Measurements from ENCODE around the gene ADM5.

Gene ADM5

GRCh38 chr19:49684983-49685553 lies 4.3 kb upstream of the ADM5 start:
- ChIA-PET POLR2A (no interaction called here), CTCF (interaction anchor here (0.7 to 0.8 kb wide), 3 partner anchors 8 to 45 kb away, joined by 3 read pairs; partner anchors contain the start of gene PRMT1)
- TF ChIP-seq CTCF (IDR thresholded peaks at IDR 0.05; ENCODE audit: insufficient read depth, low read length, missing control alignments), result no peak
- DNase-seq (ENCODE audit: low read depth, low spot score), result no peak
- no peak overlapping the region for H3K4me3 ChIP-seq (ENCODE audit: low read depth, low read length)

- TF ChIP-seq CTCF (IDR thresholded peaks at IDR 0.05; ENCODE audit: insufficient read depth, low read length, missing control alignments), result no peak
- ChIA-PET CTCF (interaction anchor here (0.7 to 5.5 kb wide), 3 partner anchors 8 to 44 kb away, joined by 3 to 39 read pairs (median 4); partner anchors contain the start of gene PRMT1), POLR2A (interaction anchor here (0.6 kb wide), 1 partner anchor 9 kb away, joined by 3 read pairs; no protein-coding TSS in a partner anchor)
- DNase-seq (ENCODE audit: low read depth, low spot score), result no peak
- no peak overlapping the region for H3K4me3 ChIP-seq (ENCODE audit: low read depth, low read length)
Observed at GRCh38 chr19:49685845-49686332, 3.5 kb upstream of the ADM5 start.

GRCh38 chr19:49686503-49687088 lies 2.8 kb upstream of the ADM5 start:
- POLR2A ChIA-PET, result no interaction called here

GRCh38 chr19:49687150-49687549 lies 2.2 kb upstream of the ADM5 start:
- H3K4me3 ChIP-seq (ENCODE audit: low read depth, low read length), result no peak overlapping the region
- ChIA-PET POLR2A (no interaction called here), CTCF (interaction anchor here (5.5 kb wide), 1 partner anchor 9 kb away, joined by 39 read pairs; the partner anchor contains the start of gene PRMT1)
- DNase-seq (ENCODE audit: low read depth, low spot score), result no peak
- TF ChIP-seq CTCF (IDR thresholded peaks at IDR 0.05; ENCODE audit: insufficient read depth, low read length, missing control alignments), result no peak

More at GRCh38 chr19:49686503-49687088, 2.8 kb upstream of the ADM5 start:
- H3K4me3 ChIP-seq (ENCODE audit: low read depth, low read length), result no peak overlapping the region
- CTCF ChIA-PET, result interaction anchor here (1.4 to 5.5 kb wide), 2 partner anchors 9 to 16 kb away, joined by 4 to 39 read pairs; partner anchors contain the start of gene PRMT1
- no peak for TF ChIP-seq CTCF (IDR thresholded peaks at IDR 0.05; ENCODE audit: insufficient read depth, low read length, missing control alignments)
- DNase-seq (ENCODE audit: low read depth, low spot score), result no peak

GRCh38 chr19:49687566-49688316 lies 1.7 kb upstream of the ADM5 start:
- POLR2A ChIA-PET, result no interaction called here
- CTCF ChIA-PET, result interaction anchor here (5.5 kb wide), 1 partner anchor 10 kb away, joined by 39 read pairs; the partner anchor contains the start of gene PRMT1
- DNase-seq (ENCODE audit: low read depth, low spot score), result no peak
- H3K4me3 ChIP-seq (ENCODE audit: low read depth, low read length), result no peak overlapping the region
- no peak for TF ChIP-seq CTCF (IDR thresholded peaks at IDR 0.05; ENCODE audit: insufficient read depth, low read length, missing control alignments)
